Choroid plexus epithelial cell (primary cell): ENCODE results near the gene DUOX2.

Experiments used
- DNase-seq: peaks from one replicate; pipeline ENCODE4 v3.0.0-alpha.2; 2010; ENCODE audit warnings: low read depth
- H3K4me3 ChIP-seq: 2 replicates; pipeline ENCODE4 v1.5.1; 2011; ENCODE audit warnings: low read depth, mild to moderate bottlenecking, control low read depth, low read length, moderate library complexity
- CTCF ChIP-seq: conservative IDR thresholded peaks from 2 replicates; pipeline ENCODE4 v1.5.1; 2011; ENCODE audit warnings: low read depth, mild to moderate bottlenecking, control low read depth, inconsistent platforms, low read length, moderate library complexity

The DUOX2 gene

GRCh38 chr15:45114076-45114750 lies at the start of gene DUOX2, which contains the start of gene DUOXA2:
Gene DUOX2 (minus strand): TSS chr15:45114172. CDS start chr15:45113411, 761 bp downstream.
Gene DUOXA2 (plus strand): TSS chr15:45114326. CDS start chr15:45114606, 280 bp downstream.
- TF ChIP-seq CTCF = no peak
- H3K4me3 ChIP-seq = no peak within 1 kb of the TSS
- no peak for DNase-seq

- DNase-seq = no peak
- no peak overlapping the region for H3K4me3 ChIP-seq
- TF ChIP-seq CTCF = no peak
Measured at GRCh38 chr15:45163508-45163856, 49.5 kb upstream of the DUOX2 start.

- peak; percentile 90 for DNase-seq
Measured at GRCh38 chr15:45162771-45163507, 49.0 kb upstream of the DUOX2 start.

GRCh38 chr15:45161666-45162065 lies 47.7 kb upstream of the DUOX2 start:
- H3K4me3 ChIP-seq = no peak overlapping the region
- DNase-seq = no peak
- no peak for TF ChIP-seq CTCF

More at GRCh38 chr15:45162771-45163507, 49.0 kb upstream of the DUOX2 start:
- peak; percentile 98 for TF ChIP-seq CTCF
- H3K4me3 ChIP-seq = no peak overlapping the region

- no peak overlapping the region for H3K4me3 ChIP-seq
Measured at GRCh38 chr15:45157974-45158373, 44.0 kb upstream of the DUOX2 start.

GRCh38 chr15:45156744-45157455 lies 42.9 kb upstream of the DUOX2 start:
- no peak overlapping the region for H3K4me3 ChIP-seq
- no peak for TF ChIP-seq CTCF
- peak; percentile 22 for DNase-seq

More at GRCh38 chr15:45157974-45158373, 44.0 kb upstream of the DUOX2 start:
- DNase-seq = peak; percentile 51
- TF ChIP-seq CTCF = no peak
